SK-N-SH (cell line): ENCODE results near the gene UBE2E1. TPM values are rescaled to one million over a fixed set of nuclear protein-coding genes. Genes with fewer than 3 reads are reported as not detected.

Experiments
- CTCF ChIA-PET: fragments of 300-600, 350-600 bp; formaldehyde crosslinking; extraction: SDS; loops from one replicate; lab custom pipeline; 2021; lab: Yijun Ruan, JAX
- POLR2A ChIA-PET: fragments of 350-600 bp; sonication (Branson Sonifier 250); formaldehyde crosslinking; extraction: SDS; loops from one replicate; lab custom pipeline; 2020; ENCODE audit warnings: antibody characterized with exemption, inconsistent platforms; lab: Yijun Ruan, JAX
- DNase-seq: peaks from one replicate; pipeline ENCODE4 v3.0.0; 2012
- H2AFZ ChIP-seq: fragments of 200-600 bp; sonication (generic); 2 replicates; pipeline ENCODE4 v1.8.1; 2016; ENCODE audit warnings: antibody characterized with exemption, mild to moderate bottlenecking, low read depth
- H3F3A ChIP-seq: fragments of 200-600 bp; sonication (generic); replicated peaks from 2 replicates; pipeline ENCODE3; 2016; ENCODE audit warnings: antibody characterized with exemption, mild to moderate bottlenecking; ENCODE audit not compliant: insufficient read depth
- H3K27ac ChIP-seq, 2 experiments: fragments of 200-500 bp in 1 of 2; fragments of 200-600 bp in 1 of 2; sonication (Bioruptor generic) in 1 of 2; sonication (generic), shearing (Covaris generic) in 1 of 2; 2 replicates each; pipeline versions ENCODE4 v1.5.1 to v1.6.1; 2014 to 2016; ENCODE audit warnings: low read depth in 2 of 2, inconsistent platforms in 1 of 2, low read length in 1 of 2, mild to moderate bottlenecking in 1 of 2, mixed read lengths in 1 of 2
- H3K27me3 ChIP-seq: fragments of 200-600 bp; sonication (generic), shearing (Covaris generic); 2 replicates; pipeline ENCODE4 v1.6.1; 2016; ENCODE audit warnings: mixed run types; ENCODE audit not compliant: insufficient read depth
- H3K36me3 ChIP-seq, 2 experiments: fragments of 200-500 bp in 1 of 2; fragments of 200-600 bp in 1 of 2; sonication (Bioruptor generic) in 1 of 2; sonication (generic) in 1 of 2; replicated peaks in 1 of 2; 2 replicates each; pipeline versions ENCODE3 to v1.5.1; 2014 to 2016; ENCODE audit warnings: low read length in 1 of 2, mild to moderate bottlenecking in 1 of 2; ENCODE audit not compliant: insufficient read depth in 2 of 2, control insufficient read depth in 1 of 2
- H3K4me1 ChIP-seq, 2 experiments: fragments of 200-500 bp in 1 of 2; fragments of 200-600 bp in 1 of 2; sonication (Bioruptor generic) in 1 of 2; sonication (generic), shearing (Covaris generic) in 1 of 2; 2 replicates each; pipeline versions ENCODE4 v1.5.1 to v1.6.1; 2014 to 2016; ENCODE audit warnings: low read depth in 1 of 2, low read length in 1 of 2, mixed run types in 1 of 2; ENCODE audit not compliant: insufficient read depth in 2 of 2, control insufficient read depth in 1 of 2
- H3K4me2 ChIP-seq: fragments of 200-600 bp; sonication (generic), shearing (Covaris generic); 2 replicates; pipeline ENCODE4 v1.6.1; 2017; ENCODE audit warnings: mixed run types
- H3K4me3 ChIP-seq, 2 experiments: fragments of 200-500 bp in 1 of 2; fragments of 200-600 bp in 1 of 2; sonication (Bioruptor generic) in 1 of 2; sonication (generic), shearing (Covaris generic) in 1 of 2; 2 replicates each; pipeline versions ENCODE4 v1.5.1 to v1.8.1; 2014 to 2016; ENCODE audit warnings: low read depth in 2 of 2, inconsistent platforms in 1 of 2, low read length in 1 of 2, mild to moderate bottlenecking in 1 of 2, mixed read lengths in 1 of 2, moderate library complexity in 1 of 2
- H3K79me2 ChIP-seq: fragments of 200-600 bp; sonication (generic); 2 replicates; pipeline ENCODE4 v1.8.1; 2017; ENCODE audit warnings: mild to moderate bottlenecking; ENCODE audit not compliant: insufficient read depth
- H3K9ac ChIP-seq: fragments of 200-600 bp; sonication (generic); 2 replicates; pipeline ENCODE4 v1.6.1; 2017; ENCODE audit warnings: mixed run types
- H3K9me2 ChIP-seq: fragments of 200-600 bp; sonication (generic); 2 replicates; pipeline ENCODE4 v1.6.1; 2017; ENCODE audit warnings: mixed run types
- H3K9me3 ChIP-seq: fragments of 200-600 bp; sonication (generic); 2 replicates; pipeline ENCODE4 v1.6.1; 2017; ENCODE audit warnings: mixed run types, mild to moderate bottlenecking, moderate library complexity
- H4K20me1 ChIP-seq: fragments of 200-600 bp; sonication (generic); 2 replicates; pipeline ENCODE4 v1.6.1; 2017; ENCODE audit warnings: mild to moderate bottlenecking, mixed run types; ENCODE audit not compliant: insufficient read depth
- ELF1 ChIP-seq: IDR thresholded peaks from 2 replicates; pipeline ENCODE4 v1.4.0; 2012
- EP300 ChIP-seq, 2 experiments: IDR thresholded peaks; 2 replicates each; pipeline versions ENCODE4 v1.4.0 to v1.6.1; 2012; ENCODE audit warnings: borderline replicate concordance in 1 of 2, low read depth in 1 of 2, low read length in 1 of 2
- FOSL2 ChIP-seq: IDR thresholded peaks from 2 replicates; pipeline ENCODE4 v1.4.0; 2012; ENCODE audit warnings: low read depth, mild to moderate bottlenecking, moderate library complexity, borderline replicate concordance
- FOXJ3 ChIP-seq: sonication (generic); formaldehyde crosslinking; IDR thresholded peaks from 2 replicates; pipeline ENCODE4 v1.5.1; 2020; ENCODE audit warnings: mild to moderate bottlenecking, missing genetic modification reagents
- FOXM1 ChIP-seq: IDR thresholded peaks from 2 replicates; pipeline ENCODE4 v1.4.0; 2012; ENCODE audit warnings: low read depth, mild to moderate bottlenecking
- GABPA ChIP-seq: IDR thresholded peaks from 2 replicates; pipeline ENCODE4 v1.4.0; 2012; ENCODE audit warnings: low read depth, mild to moderate bottlenecking
- IRF3 ChIP-seq: fragments of 150-350 bp; IDR thresholded peaks from 2 replicates; pipeline ENCODE4 v1.6.1; 2016; ENCODE audit warnings: mild to moderate bottlenecking, low read depth, low read length
- JUND ChIP-seq: IDR thresholded peaks from 2 replicates; pipeline ENCODE4 v1.4.0; 2012
- MAX ChIP-seq: IDR thresholded peaks from 2 replicates; pipeline ENCODE4 v1.4.0; 2012; ENCODE audit warnings: low read depth
- MEF2A ChIP-seq: IDR thresholded peaks from 2 replicates; pipeline ENCODE4 v1.4.0; 2012; ENCODE audit warnings: low read depth, borderline replicate concordance
- NRF1 ChIP-seq: IDR thresholded peaks from 2 replicates; pipeline ENCODE4 v1.6.1; 2012; ENCODE audit warnings: low read depth, mild to moderate bottlenecking, low read length
- POLR2AphosphoS5 ChIP-seq: IDR thresholded peaks from 2 replicates; pipeline ENCODE4 v1.6.1; 2012; ENCODE audit warnings: low read depth, low read length
- RAD21 ChIP-seq: IDR thresholded peaks from 2 replicates; pipeline ENCODE4 v1.6.1; 2012; ENCODE audit warnings: mild to moderate bottlenecking, low read length
- RCOR1 ChIP-seq: fragments of 150-350 bp; IDR thresholded peaks from 2 replicates; pipeline ENCODE4 v1.6.1; 2017; ENCODE audit warnings: antibody characterized with exemption, low read length
- REST ChIP-seq: IDR thresholded peaks from 2 replicates; pipeline ENCODE4 v1.6.1; 2012; ENCODE audit warnings: mild to moderate bottlenecking, low read depth, low read length, moderate library complexity
- RFX5 ChIP-seq: IDR thresholded peaks from 2 replicates; pipeline ENCODE4 v1.6.1; 2012; ENCODE audit warnings: mild to moderate bottlenecking, improper control_type of control experiment, low read length
- RXRA ChIP-seq: IDR thresholded peaks from 2 replicates; pipeline ENCODE4 v1.4.0; 2012; ENCODE audit warnings: low read depth, mild to moderate bottlenecking, borderline replicate concordance
- TAF1 ChIP-seq: IDR thresholded peaks from 2 replicates; pipeline ENCODE4 v1.6.1; 2012; ENCODE audit warnings: low read depth, mild to moderate bottlenecking, low read length, moderate library complexity, borderline replicate concordance
- USF1 ChIP-seq: IDR thresholded peaks from 2 replicates; pipeline ENCODE4 v1.4.0; 2012; ENCODE audit warnings: low read depth, borderline replicate concordance
- YY1 ChIP-seq: IDR thresholded peaks from 2 replicates; pipeline ENCODE4 v1.4.0; 2012; ENCODE audit warnings: low read depth, mild to moderate bottlenecking
- WGBS: methylation state at CpG from one replicate; pipeline ENCODE4 v1.1.6; 2017; ENCODE audit warnings: low lambda C conversion rate; 5-methylcytosine and 5-hydroxymethylcytosine counted together
- polyA plus RNA-seq, 3 experiments: library from polyadenylated mRNA; depleted of rRNA; stranded (reverse); fragments of >200 nt; gene quantifications; 2 replicates each; pipeline ENCODE4 v1.2.3, GENCODE V29; 2012

The UBE2E1 gene
- polyA plus RNA-seq, 1 of the 3 experiments (the other 2 are of a cell fraction), result 59.9 TPM

GRCh38 chr3:23859012-23859743, 53.4 kb downstream of the UBE2E1 start:
- Histone ChIP-seq H3F3A (no peaks in the 10 kb centered on the region), H3K79me2 (peaks cover 65% of the 10 kb centered on the region), H3K27ac (no peak overlapping the region), H2AFZ (no peak overlapping the region), H3K9me3 (no peaks in the 10 kb centered on the region), H3K4me3 (no peak overlapping the region), H3K9me2 (no peaks in the 10 kb centered on the region), H3K4me2 (no peak overlapping the region), H3K36me3 (peaks cover under 1 to 4% of the 10 kb centered on the region in 2 experiments), H3K27me3 (no peaks in the 10 kb centered on the region), H4K20me1 (peaks cover 81% of the 10 kb centered on the region), H3K4me1 (peaks cover 8 to 12% of the 10 kb centered on the region in 2 experiments; a peak in 2 of 4 replicates), H3K9ac (no peak overlapping the region)
- no peak for DNase-seq
- ChIA-PET CTCF (interaction anchor here (0.6 to 1.4 kb wide), 5 partner anchors 22 to 349 kb away, joined by 3 to 5 read pairs (median 3); no protein-coding TSS in a partner anchor), POLR2A (interaction anchor here (1.0 kb wide), 1 partner anchor 22 kb away, joined by 4 read pairs; no protein-coding TSS in a partner anchor)
- 36% methylated on average over 1 of the region's 1 CpG for WGBS
- TF ChIP-seq RFX5 (no peak), FOSL2 (no peak), REST (no peak), EP300 (IDR thresholded peaks at IDR 0.05; ENCODE audit: borderline replicate concordance in 1 of 2, low read depth in 1 of 2, low read length in 1 of 2) (no peak), ELF1 (no peak), MEF2A (no peak), NRF1 (no peak), FOXM1 (no peak), RXRA (no peak), RCOR1 (no peak), GABPA (no peak), USF1 (no peak), TAF1 (no peak), RAD21 (no peak), YY1 (no peak), FOXJ3 (CRISPR knock-in tag) (no peak), MAX (no peak), POLR2AphosphoS5 (no peak), JUND (no peak), IRF3 (no peak)
